Prostate gland (tissue), 2 donors: ENCODE data around the gene WDR83. TPM values are rescaled to one million over a fixed set of nuclear protein-coding genes. Genes with fewer than 3 reads are reported as not detected.
A peak's percentile ranks its signal among the peaks of the same experiment; 100 is the strongest.

ENCODE experiments used
- DNase-seq: peaks from one replicate; pipeline ENCODE4 v3.0.0-alpha.2; 2019; ENCODE audit warnings: low spot score
- H3K27ac ChIP-seq, 2 donors: fragments of 200-600 bp; sonication (generic); 2 replicates each; pipeline ENCODE4 v1.5.1; 2017 to 2019
- H3K27me3 ChIP-seq: fragments of 200-600 bp; sonication (generic); replicated peaks from 2 replicates; pipeline ENCODE4 v1.5.1; 2019; ENCODE audit not compliant: insufficient read depth
- H3K36me3 ChIP-seq, 2 donors: fragments of 200-600 bp; sonication (generic); 1 replicate in 1 of 2; 2 replicates in 1 of 2; pipeline versions ENCODE4 v1.5.1 to v1.8.1; 2017 to 2019
- H3K4me1 ChIP-seq: fragments of 200-600 bp; sonication (generic); replicated peaks from 2 replicates; pipeline ENCODE4 v1.5.1; 2019
- H3K4me3 ChIP-seq, 2 donors: fragments of 200-600 bp; sonication (generic); 2 replicates each; pipeline ENCODE4 v1.5.1; 2017 to 2019
- H3K9me3 ChIP-seq: fragments of 200-600 bp; sonication (generic); 2 replicates; pipeline ENCODE4 v1.5.1; 2017
- POLR2A ChIP-seq: fragments of 450-650 bp; IDR thresholded peaks from one replicate; pipeline ENCODE4 v1.6.1; 2016; ENCODE audit warnings: antibody characterized with exemption, mild to moderate bottlenecking
- POLR2AphosphoS5 ChIP-seq: sonication (generic); formaldehyde crosslinking; IDR thresholded peaks from one replicate; pipeline ENCODE4 v1.6.1; 2017; ENCODE audit warnings: antibody characterized with exemption
- WGBS: methylation state at CpG from one replicate; pipeline ENCODE4 v1.1.5; 2018; 5-methylcytosine and 5-hydroxymethylcytosine counted together
- intact Hi-C: fragments of 100-400 bp; cut with DNase I; formaldehyde crosslinking; loops from one replicate; pipeline ENCODE4 v1.14.2; 2022
- small RNA-seq, 2 donors: library from RNA; depleted of rRNA; stranded (forward); fragments of <200 nt; gene quantifications; one replicate each; pipeline ENCODE3, GENCODE V24; 2016
- total RNA-seq, 2 donors: library from RNA; depleted of rRNA; stranded (reverse); fragments of >200 nt; gene quantifications; one replicate each; pipeline ENCODE4 v1.1.0, GENCODE V29; 2016
- TF ChIP-seq, protein P1 (sequence below), 4 experiments: fragments of 200-600 bp in 2 of 4; fragments of 450-650 bp in 2 of 4; sonication (generic) in 2 of 4; IDR thresholded peaks; 1 replicate in 3 of 4; 2 replicates in 1 of 4; pipeline ENCODE4 v1.5.1; 2016 to 2019; ENCODE audit warnings: antibody characterized with exemption in 4 of 4, mild to moderate bottlenecking in 2 of 4, moderate library complexity in 2 of 4

The WDR83 gene
- total RNA-seq, 2 donors from 2014 or later: 14.9 to 16.2 TPM

- no peaks in the 10 kb centered on the region for H3K9me3 ChIP-seq
- peak overlapping the region; percentile 75 to 83 for H3K4me3 ChIP-seq
- no peak for TF ChIP-seq POLR2AphosphoS5
- TF ChIP-seq, protein P1, sequence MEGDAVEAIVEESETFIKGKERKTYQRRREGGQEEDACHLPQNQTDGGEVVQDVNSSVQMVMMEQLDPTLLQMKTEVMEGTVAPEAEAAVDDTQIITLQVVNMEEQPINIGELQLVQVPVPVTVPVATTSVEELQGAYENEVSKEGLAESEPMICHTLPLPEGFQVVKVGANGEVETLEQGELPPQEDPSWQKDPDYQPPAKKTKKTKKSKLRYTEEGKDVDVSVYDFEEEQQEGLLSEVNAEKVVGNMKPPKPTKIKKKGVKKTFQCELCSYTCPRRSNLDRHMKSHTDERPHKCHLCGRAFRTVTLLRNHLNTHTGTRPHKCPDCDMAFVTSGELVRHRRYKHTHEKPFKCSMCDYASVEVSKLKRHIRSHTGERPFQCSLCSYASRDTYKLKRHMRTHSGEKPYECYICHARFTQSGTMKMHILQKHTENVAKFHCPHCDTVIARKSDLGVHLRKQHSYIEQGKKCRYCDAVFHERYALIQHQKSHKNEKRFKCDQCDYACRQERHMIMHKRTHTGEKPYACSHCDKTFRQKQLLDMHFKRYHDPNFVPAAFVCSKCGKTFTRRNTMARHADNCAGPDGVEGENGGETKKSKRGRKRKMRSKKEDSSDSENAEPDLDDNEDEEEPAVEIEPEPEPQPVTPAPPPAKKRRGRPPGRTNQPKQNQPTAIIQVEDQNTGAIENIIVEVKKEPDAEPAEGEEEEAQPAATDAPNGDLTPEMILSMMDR (IDR thresholded peaks at IDR 0.05): no peak
- no peak for TF ChIP-seq POLR2A
- peak overlapping the region; percentile 87 to 95 for H3K27ac ChIP-seq
- 1% methylated on average over 7 of the region's 7 CpGs for WGBS
- H3K4me1 ChIP-seq: peaks cover 11% of the 10 kb centered on the region
- intact Hi-C loops: loop anchor here (10.0 kb wide), 1 partner anchor 71 kb away; the partner anchor contains the start of gene JUNB
- no peaks in the 10 kb centered on the region for H3K27me3 ChIP-seq
- peaks cover 0 to 6% of the 10 kb centered on the region in 2 donors for H3K36me3 ChIP-seq
- no peak for DNase-seq
These were observed 56.7 kb downstream of the WDR83 start for GRCh38 chr19:12723381-12723640.

GRCh38 chr19:12723641-12724426 is 57.2 kb downstream of the WDR83 start, which contains the start of gene TNPO2:
Gene TNPO2, minus strand, starts transcription at chr19:12723932. Its CDS starts 2,955 bp downstream, at chr19:12720977.
- WGBS: 2% methylated on average over 27 of the region's 28 CpGs
- H3K4me1 ChIP-seq: peaks cover 11% of the 10 kb centered on the region
- TF ChIP-seq POLR2AphosphoS5 (peak; percentile 58), POLR2A (no peak)

More at GRCh38 chr19:12723641-12724426, 57.2 kb downstream of the WDR83 start, which contains the start of gene TNPO2:
- DNase-seq: peak; percentile 35
- H3K36me3 ChIP-seq: peaks cover 0 to 1% of the 10 kb centered on the region in 2 donors
- peak within 1 kb of the TSS; percentile 75 to 83 for H3K4me3 ChIP-seq
- intact Hi-C loops: loop anchor here (10.0 kb wide), 1 partner anchor 71 kb away; the partner anchor contains the start of gene JUNB
- peak within 1 kb of the TSS; percentile 87 to 95 for H3K27ac ChIP-seq
- H3K9me3 ChIP-seq: no peaks in the 10 kb centered on the region
- H3K27me3 ChIP-seq: no peaks in the 10 kb centered on the region

Small RNA genes lying within 50 kb of the gene (small RNA-seq; reads per million reads assigned to genes)
- gene SNORD41: 92.5 to 133 reads per million in 2 donors

Other genes starting within 250 kb of the WDR83 start
- gene ZNF443, start 225.8 kb upstream of the WDR83 start, total RNA-seq: 1 to 10 TPM; 5.7 to 5.8 TPM
- 1 to 10 TPM; 3.9 to 5.4 TPM for gene ZNF709, start 182.0 kb upstream of the WDR83 start, total RNA-seq
- 10 to 100 TPM; 17.6 to 17.9 TPM for gene ZNF564, start 115.3 kb upstream of the WDR83 start, total RNA-seq
- 1 to 10 TPM; 7.2 to 8.9 TPM for gene ZNF490, start 56.0 kb upstream of the WDR83 start, total RNA-seq
- 10 to 100 TPM; 18.3 to 20.4 TPM for gene ZNF791, start 55.9 kb upstream of the WDR83 start, total RNA-seq
- gene MAN2B1, start 65 bp upstream of the WDR83 start, total RNA-seq: 10 to 100 TPM; 60.2 to 91.9 TPM
- 100 to 1,000 TPM; 140 to 178 TPM for gene DHPS, start 15.1 kb downstream of the WDR83 start, total RNA-seq
- not detected for gene GNG14, start 21.2 kb downstream of the WDR83 start, total RNA-seq
- 10 to 100 TPM in 1 of 2 donors, 1 to 10 TPM in 1; 9.1 to 16.9 TPM for gene FBXW9, start 29.8 kb downstream of the WDR83 start, total RNA-seq
- gene TNPO2, start 57.1 kb downstream of the WDR83 start, total RNA-seq: 100 to 1,000 TPM in 1 of 2 donors, 10 to 100 TPM in 1; 50.1 to 123 TPM
- gene TRIR, start 67.9 kb downstream of the WDR83 start, total RNA-seq: 100 to 1,000 TPM; 367 to 399 TPM
- gene GET3, start 70.7 kb downstream of the WDR83 start, total RNA-seq: 10 to 100 TPM; 65.4 to 82.1 TPM
- under 1 TPM in 1 of 2 donors, not detected in 1; 0.91 TPM for gene BEST2, start 85.0 kb downstream of the WDR83 start, total RNA-seq
- gene HOOK2, start 108.7 kb downstream of the WDR83 start, total RNA-seq: 100 to 1,000 TPM in 1 of 2 donors, 10 to 100 TPM in 1; 49.6 to 126 TPM
- 100 to 1,000 TPM; 173 to 290 TPM for gene JUNB, start 124.7 kb downstream of the WDR83 start, total RNA-seq
- gene PRDX2, start 135.0 kb downstream of the WDR83 start, total RNA-seq: 100 to 1,000 TPM; 256 to 548 TPM
- gene THSD8, start 135.3 kb downstream of the WDR83 start, total RNA-seq: under 1 TPM in 1 of 2 donors, not detected in 1; 0.91 TPM
- gene RNASEH2A, start 139.8 kb downstream of the WDR83 start, total RNA-seq: 10 to 100 TPM in 1 of 2 donors, 1 to 10 TPM in 1; 8.7 to 11.5 TPM
- gene RTBDN, start 167.8 kb downstream of the WDR83 start, total RNA-seq: 1 to 10 TPM in 1 of 2 donors, not detected in 1; 1.1 TPM
- gene MAST1, start 171.7 kb downstream of the WDR83 start, total RNA-seq: 1 to 10 TPM; 1.3 to 2.4 TPM
- 10 to 100 TPM; 41.4 to 63.9 TPM for gene DNASE2, start 214.6 kb downstream of the WDR83 start, total RNA-seq
- gene KLF1, start 220.4 kb downstream of the WDR83 start, total RNA-seq: not detected
- gene GCDH, start 224.4 kb downstream of the WDR83 start, total RNA-seq: 10 to 100 TPM; 66.4 to 81.7 TPM